PFSK-1 (cell line): ENCODE results near the gene UBTD1.

Experiments
- FOXP2 ChIP-seq: optimal IDR thresholded peaks from 2 replicates; pipeline ENCODE3; 2011; ENCODE audit warnings: borderline replicate concordance, control low read depth, inconsistent platforms; ENCODE audit not compliant: insufficient read depth; ENCODE audit errors: extremely low read length, extremely low read depth
- POLR2AphosphoS5 ChIP-seq: IDR thresholded peaks from 2 replicates; pipeline ENCODE4 v1.6.1; 2012; ENCODE audit warnings: low read depth, mild to moderate bottlenecking, control low read depth, low read length, moderate library complexity
- REST ChIP-seq, 2 experiments: IDR thresholded peaks; 2 replicates each; pipeline versions ENCODE4 v1.6.1 to v1.8.0; 2011 to 2012; ENCODE audit warnings: low read depth in 2 of 2, low read length in 2 of 2, control low read depth in 1 of 2, inconsistent platforms in 1 of 2, mild to moderate bottlenecking in 1 of 2, moderate library complexity in 1 of 2; ENCODE audit not compliant: insufficient read depth in 1 of 2
- SIN3A ChIP-seq: IDR thresholded peaks from 2 replicates; pipeline ENCODE4 v1.6.1; 2012; ENCODE audit warnings: mild to moderate bottlenecking, low read length, moderate library complexity, borderline replicate concordance; ENCODE audit not compliant: insufficient read depth
- TAF1 ChIP-seq: IDR thresholded peaks from 2 replicates; pipeline ENCODE4 v1.6.1; 2012; ENCODE audit warnings: low read length, control low read depth, borderline replicate concordance; ENCODE audit not compliant: insufficient read depth

The UBTD1 gene

GRCh38 chr10:97499561-97500296 lies 1.0 kb downstream of the UBTD1 start:
- no peak for TF ChIP-seq SIN3A
- no peak for TF ChIP-seq TAF1
- TF ChIP-seq REST (IDR thresholded peaks at IDR 0.05; ENCODE audit: insufficient read depth in 1 of 2, low read depth in 2 of 2, low read length in 2 of 2): no peak
- no peak for TF ChIP-seq POLR2AphosphoS5

- TF ChIP-seq SIN3A (no peak), REST (IDR thresholded peaks at IDR 0.05; ENCODE audit: insufficient read depth in 1 of 2, low read depth in 2 of 2, low read length in 2 of 2) (no peak), TAF1 (no peak), FOXP2 (no peak), POLR2AphosphoS5 (no peak)
These were observed 1.5 kb downstream of the UBTD1 start for GRCh38 chr10:97500297-97500575.

GRCh38 chr10:97502916-97503315 lies 4.2 kb downstream of the UBTD1 start:
- TF ChIP-seq SIN3A (no peak), POLR2AphosphoS5 (no peak), FOXP2 (no peak), TAF1 (no peak), REST (IDR thresholded peaks at IDR 0.05; ENCODE audit: insufficient read depth in 1 of 2, low read depth in 2 of 2, low read length in 2 of 2) (no peak)

- no peak for TF ChIP-seq REST (IDR thresholded peaks at IDR 0.05; ENCODE audit: insufficient read depth in 1 of 2, low read depth in 2 of 2, low read length in 2 of 2)
These were observed 4.7 kb downstream of the UBTD1 start for GRCh38 chr10:97503406-97503805.

GRCh38 chr10:97505152-97505551 lies 6.4 kb downstream of the UBTD1 start:
- TF ChIP-seq TAF1 (no peak), POLR2AphosphoS5 (no peak), FOXP2 (no peak), SIN3A (no peak), REST (IDR thresholded peaks at IDR 0.05; ENCODE audit: insufficient read depth in 1 of 2, low read depth in 2 of 2, low read length in 2 of 2) (no peak)
